ENCODE results near the gene RBBP5.

RBBP5 gene

DNA sequence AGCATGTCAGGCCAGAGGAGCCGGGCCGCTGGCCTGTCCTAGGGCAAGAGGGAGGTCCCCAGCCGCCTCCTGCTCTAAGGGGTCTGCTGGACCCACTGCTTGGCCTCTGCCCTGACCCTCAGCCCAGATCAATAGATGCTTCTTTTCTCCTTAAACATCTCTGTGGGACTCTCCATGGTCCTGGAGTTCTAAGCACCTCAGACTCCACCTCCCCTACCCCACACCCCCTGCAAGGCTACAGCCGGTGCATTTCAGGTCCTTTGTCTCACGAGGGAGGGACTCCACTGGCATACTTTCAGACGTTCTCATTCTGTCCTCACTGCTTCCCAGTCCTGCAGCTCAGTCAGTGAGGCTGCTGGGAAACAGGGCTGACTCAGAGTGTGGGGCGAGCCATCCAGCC is 67.8 kb downstream of the RBBP5 start:
- no peak for DNase-seq

DNA sequence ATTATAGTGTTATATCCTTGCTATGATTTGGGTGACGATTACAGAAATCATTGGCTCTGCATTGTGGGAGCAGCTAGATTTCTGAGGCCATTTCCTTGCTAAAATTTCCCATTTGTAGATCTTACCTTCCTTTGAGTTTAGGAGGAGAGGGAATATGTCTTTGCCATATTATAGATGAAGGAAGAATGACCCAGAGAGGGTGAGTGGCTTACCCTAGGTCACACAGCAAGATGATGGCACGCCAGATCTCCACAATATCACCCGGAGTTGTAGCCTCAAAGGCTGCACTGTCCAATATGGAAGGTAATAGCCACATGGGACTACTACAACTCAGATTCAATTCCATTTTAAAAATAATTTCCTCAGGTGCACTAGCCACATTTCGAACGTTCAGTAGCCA is 68.5 kb downstream of the RBBP5 start:
- DNase-seq: no peak

DNA sequence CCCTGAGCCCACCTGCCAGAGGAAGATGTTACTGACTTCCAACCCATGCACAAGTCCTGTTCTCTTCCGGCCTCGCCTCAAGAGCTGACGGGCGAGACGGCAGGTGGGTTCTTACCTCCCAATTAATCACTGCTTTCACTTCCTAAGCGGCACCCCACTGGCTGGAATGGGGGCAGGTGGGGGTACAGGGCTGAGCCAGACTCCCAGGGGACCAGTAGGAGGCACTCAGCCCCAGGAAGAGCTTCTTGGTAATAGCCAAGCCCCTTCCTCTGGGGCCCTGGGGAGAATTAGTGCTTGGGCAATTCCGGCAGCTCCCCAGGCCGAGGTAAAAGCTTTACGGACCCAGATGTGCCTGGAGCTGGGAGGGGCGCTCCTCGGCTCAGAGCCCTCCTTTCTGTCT is 69.1 kb downstream of the RBBP5 start:
- DNase-seq: peak; percentile 38

DNA sequence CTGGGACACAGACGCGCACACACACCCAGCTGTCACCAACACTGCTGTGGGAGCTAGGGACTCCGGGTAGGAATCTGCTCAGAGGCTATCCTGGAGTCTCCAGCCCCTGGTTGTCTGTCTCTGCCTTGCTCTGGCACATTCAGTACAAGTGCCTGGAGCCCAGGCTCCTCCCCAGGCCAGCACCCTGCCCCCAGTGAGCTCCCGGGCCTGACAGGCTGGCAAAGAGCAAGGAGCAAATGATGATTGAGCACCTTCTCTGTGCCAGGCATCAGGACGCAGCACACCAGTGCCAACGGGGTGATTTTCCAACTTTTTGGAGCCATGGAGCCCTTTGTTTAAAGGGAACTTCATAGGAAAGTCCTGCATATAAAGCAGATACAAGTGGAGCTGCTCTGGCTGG is 72.3 kb downstream of the RBBP5 start:
- DNase-seq: no peak

DNA sequence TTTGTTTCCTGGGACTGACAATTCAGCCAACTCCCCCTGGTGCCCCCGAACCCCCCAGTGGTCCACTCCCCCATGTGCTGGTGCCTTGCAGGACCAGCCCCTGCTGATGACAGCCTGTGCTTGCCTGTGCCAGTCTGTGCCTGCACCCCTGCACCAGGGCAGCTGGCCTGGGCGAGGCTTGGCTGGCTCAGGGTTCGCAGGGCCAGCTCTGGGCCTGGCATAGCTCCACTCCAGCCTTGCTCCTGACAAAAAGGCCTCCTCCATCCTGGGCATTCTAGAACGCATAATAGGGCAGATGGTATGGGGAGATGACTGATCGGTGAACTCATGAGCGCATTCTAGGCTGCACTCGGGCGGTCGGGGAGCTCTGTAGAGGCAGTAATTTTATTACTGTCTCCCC is 73.4 kb downstream of the RBBP5 start:
- DNase-seq: no peak

DNA sequence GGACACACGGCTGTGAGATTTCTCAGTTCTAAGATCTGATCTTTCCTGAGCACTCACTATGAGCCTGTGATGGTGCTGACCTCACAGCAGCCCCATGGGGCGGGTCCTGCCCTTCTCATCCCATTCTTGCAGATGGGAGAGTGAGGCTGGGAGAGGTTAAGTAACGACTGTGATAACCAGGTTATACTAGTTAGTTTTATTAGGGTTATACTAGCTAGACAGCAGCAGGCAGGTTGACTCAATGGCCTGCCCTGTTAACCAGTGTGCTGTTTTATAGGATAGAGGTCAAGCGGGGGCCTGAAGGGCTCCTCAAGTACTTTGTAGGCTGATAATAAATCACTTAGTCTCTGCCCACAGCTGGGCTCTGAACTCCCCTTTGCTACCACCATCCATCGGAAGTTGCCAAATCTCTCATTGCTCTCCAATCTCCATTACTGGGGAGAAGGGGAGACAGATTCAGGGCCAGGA is 74.0 kb downstream of the RBBP5 start:
- DNase-seq: no peak

DNA sequence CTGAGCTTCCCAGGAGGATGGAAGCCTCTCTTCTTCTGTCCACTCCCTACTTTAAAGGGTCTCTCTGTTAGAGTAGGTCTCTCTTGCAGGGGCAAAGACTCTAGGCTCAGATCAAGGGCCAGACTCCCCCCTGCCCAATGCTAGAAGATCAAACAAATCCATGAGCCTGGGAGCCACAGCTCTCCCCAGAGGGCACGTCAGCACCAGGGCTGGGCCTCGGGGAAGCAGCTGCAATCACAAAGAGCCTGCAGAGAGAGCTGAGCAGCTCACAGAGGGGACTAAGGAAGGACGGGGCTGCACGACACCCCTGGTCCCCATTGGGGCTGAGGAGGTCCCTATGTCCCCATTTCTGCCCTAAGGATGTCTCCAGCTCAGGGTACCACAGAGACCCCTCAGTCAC is 74.9 kb downstream of the RBBP5 start:
- no peak for DNase-seq

DNA sequence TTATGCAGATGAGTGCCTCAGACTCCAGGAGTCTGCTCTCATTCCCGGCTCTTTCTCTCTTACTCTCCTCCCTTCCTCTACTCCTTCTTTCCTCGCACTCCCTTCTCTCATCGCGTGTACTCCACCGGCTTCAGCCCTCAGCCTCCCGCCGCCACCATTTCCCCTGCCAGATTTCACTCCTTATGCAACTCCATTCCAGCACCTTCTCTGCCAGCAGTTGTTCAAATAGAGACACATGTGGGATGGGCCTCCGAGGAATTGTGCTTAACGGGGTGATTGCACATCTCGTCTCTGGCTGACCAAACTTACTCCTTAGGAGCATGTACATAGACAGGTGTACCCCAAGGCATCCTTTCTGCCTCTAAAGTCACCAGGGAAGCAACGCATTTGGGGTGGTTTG is 76.6 kb downstream of the RBBP5 start:
- no peak for DNase-seq

DNA sequence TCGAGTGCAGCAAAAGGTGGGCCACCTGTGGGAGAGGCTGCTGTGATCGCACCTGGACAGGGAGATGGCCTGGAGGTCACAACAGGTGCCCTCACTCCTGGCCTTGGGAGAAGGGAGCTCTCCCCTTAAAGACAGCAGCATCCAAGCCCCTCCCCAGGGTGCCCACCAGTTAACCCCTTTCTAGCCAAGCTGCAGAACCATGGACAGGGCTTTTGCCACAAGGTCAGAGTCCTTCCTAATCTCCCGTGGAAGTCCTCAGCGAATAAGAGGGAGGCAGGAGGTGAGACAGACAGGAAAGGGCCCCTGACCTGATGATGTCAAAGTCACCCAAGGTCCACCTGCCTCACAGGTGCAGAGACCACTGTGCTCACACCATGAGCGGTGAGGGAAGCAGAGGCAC is 77.0 kb downstream of the RBBP5 start:
- no peak for DNase-seq

DNA sequence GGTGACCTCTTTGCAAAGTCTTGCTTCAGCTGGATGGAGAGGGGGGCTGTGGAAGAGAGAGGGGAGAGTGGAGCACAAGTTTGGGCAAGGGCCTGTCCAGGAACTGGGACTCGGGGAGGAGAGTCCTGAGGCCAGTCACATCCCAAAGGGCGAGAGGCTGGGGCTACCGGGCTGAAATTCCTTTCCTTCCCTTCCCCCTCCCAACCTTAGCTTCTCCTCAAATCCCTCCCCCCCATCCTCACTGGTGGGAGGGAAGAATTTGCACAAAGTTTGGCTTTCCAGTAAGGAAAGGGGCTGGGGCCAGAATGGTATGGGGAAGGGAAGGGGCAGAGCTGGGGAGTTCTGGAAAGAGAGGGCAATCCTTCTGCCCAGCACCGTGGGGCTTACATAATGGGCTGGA is 77.9 kb downstream of the RBBP5 start:
- DNase-seq: no peak

DNA sequence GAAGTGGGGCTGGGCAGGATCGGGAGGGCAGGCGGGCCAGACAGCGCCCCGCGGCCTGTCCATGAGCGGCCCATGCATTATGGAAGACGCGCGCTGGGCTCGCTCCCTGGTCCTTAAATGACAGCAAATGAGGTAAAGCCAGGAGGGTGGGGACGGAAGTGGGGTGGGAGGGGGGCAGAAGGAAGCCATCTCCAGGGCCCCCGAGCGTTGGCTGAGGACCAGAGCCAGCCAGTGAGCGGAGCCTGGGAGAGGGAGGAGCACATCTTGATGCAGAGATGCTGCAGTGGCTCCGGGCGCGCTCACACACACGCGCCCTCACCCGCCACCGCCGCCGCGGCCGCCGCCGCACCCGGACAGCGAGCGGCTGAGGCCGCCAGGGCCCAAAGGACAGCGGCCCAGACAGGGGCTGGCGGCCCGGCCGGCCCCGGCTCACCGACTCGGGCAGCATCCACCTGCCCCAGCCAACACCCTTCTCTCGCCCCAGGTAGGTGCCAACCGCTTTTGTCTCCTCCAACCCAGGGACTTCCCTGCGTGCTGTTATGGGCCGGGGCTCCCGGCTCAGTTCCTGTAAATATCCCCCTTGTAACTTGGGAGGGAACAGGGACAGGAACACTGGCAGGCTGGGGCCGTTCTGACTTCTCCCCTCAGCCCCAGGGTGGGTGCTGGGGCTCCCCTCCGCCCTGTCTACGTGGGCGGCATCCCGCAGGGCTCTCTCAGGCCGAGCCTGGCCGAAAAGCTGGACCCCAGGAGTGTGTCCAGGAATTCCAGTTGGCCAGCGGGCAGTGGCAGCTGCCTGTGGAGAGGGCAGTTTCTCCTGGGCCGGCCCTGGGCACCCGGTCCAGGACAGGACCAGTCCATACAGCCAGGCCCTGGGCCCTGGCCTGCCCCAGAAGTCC is 78.6 kb downstream of the RBBP5 start, which contains the start of gene CNTN2:
TSS of gene CNTN2 (plus strand) at position 302 of the 896 bp plus-strand sequence. CDS start 9,974 bp downstream, outside the sequence.
- DNase-seq: no peak

DNA sequence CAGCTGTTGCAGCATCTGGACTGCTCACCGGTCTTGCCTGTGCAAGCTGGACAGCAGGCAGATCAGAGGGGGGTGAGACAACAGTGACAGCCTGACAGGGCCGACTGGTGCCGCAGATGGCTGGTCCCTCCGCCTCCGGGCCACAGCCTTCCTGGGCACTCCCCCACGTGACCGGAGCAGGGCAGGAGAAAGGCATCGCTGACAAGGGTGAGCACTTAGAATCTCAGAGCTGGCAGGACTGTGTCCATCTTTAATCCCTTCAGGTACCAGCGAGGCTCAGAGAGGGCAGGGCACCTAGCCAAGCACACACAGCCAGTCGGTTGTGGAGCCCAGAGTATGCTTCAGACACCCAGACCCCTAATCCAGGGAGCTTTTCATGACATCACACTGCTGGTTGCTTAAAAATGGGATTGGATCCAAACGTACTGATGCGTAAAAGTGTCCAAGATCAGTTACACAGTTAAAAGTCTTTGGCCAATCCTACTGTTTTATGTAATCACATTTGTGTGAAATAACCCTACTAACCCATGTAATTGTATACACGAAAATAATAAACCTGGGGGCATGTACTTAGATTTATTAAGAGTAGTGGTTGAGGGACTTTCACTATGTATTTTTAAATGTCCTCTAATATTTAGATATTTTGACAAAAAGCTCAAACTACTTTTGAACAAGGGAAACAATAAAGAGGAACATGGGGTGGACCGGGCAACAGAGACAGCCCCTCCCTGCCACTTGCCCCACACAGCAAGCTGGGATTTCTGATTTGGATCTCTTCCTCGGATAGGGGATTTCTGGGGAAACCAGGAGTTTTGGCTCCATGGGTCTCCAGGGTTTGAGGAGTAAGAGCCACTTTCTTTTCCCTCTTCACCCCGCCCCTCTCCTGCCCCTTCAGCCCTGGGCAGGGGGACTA is 79.5 kb downstream of the RBBP5 start:
- no peak for DNase-seq

DNA sequence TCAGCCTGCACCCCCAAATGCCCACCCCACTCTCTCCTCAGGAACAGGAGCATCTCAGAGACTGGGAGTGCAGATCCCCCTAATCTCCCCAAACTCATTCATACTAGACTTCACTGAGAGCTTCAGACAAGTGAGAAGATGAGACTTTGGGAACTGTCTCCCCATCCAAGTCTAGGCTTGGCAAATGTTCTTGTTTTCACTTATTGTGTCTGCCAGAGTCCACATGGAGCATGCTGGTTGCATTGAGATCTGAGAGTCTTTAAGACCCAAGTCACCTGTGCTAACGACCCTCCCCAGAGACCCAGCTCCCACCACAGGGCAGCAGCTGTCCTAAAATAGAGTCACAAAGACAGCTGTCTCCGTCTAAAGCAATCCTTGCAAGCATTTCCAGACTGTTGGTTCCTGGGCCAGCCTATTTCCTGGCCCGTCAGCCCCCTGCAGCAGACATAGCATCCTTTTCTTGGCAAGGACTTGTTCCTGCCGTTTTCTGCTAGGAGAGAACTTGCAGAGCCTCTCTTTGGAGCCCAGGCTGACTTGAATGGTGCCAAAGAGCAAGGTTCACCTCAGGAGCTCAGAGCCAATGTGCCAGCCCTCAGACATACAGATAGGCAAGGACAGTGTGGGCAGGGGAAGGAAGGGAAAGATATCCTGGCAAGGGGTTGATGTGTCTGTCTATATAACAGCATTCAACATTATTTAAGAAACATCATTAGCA is 80.6 kb downstream of the RBBP5 start:
- DNase-seq: peak; percentile 22

DNA sequence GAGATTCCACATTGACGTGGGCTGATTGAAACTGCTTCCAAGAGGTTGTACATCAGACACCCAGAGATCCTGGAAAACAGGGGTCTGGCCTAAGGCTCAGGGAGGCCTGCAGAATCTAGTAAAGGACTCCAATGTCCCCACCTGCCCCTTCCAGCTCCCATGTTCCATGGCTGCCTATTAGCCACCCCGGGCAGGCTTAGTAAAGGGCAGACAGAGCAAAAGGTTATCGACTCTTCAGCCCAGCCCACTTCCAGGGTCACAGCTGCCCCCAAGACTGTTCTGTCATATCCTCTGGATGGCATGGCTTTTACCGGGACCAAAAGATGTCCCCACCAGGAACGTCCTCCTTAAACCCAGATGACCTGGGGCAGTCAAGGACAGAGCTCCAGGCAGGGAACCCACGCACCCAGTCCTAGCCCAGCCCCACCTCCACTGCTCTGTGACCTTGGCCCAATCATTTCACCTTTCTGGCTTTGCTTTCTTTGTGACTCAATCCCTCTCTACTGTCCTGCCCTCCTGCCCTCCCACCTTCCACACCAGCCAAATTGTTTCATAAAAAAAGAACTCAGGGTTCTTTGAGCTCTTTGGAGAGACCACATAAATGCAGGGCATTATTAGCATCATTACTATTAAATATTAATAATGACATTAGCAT is 83.5 kb downstream of the RBBP5 start:
- no peak for DNase-seq

DNA sequence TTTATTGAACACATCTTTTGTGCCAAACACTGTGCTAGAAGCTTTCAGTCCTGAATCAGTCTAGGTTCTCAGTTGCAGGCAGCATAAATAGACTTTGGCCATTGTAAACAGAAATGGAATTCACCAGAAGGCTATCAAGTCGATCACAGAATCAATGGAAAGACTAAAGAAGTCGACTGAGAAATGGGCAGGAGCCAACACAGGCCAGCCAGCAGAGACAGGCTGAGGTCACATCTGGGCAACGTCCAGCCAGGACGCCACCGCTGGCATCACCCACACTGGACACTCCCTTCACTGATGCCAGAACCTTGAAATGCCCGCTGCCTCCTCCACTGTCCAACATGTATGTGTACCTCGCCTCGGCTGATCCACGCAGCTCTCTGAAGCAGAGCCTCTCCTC is 84.2 kb downstream of the RBBP5 start:
- no peak for DNase-seq

Measured in NCI-H2171 (cell line).